Tibial nerve (tissue), 4 donors: ENCODE results near the gene CSNK1G3. TPM values are rescaled to one million over a fixed set of nuclear protein-coding genes. Genes with fewer than 3 reads are reported as not detected.

Source experiments
- DNase-seq, 2 donors: peaks; one replicate each; pipeline ENCODE4 v3.0.0-alpha.2; 2019; ENCODE audit warnings: low spot score in 2 of 2
- H3K27ac ChIP-seq, 4 donors: fragments of 200-600 bp; sonication (generic) in 3 of 4; one replicate each; pipeline ENCODE4 v1.5.1; 2017 to 2019; ENCODE audit warnings: mild to moderate bottlenecking in 1 of 4
- H3K27me3 ChIP-seq, 2 donors: fragments of 200-600 bp; sonication (generic) in 1 of 2; one replicate each; pipeline versions ENCODE4 v1.5.1 to v1.6.0; 2017 to 2019
- H3K36me3 ChIP-seq, 3 donors: fragments of 200-600 bp; sonication (generic); one replicate each; pipeline ENCODE4 v1.5.1; 2018 to 2019
- H3K4me1 ChIP-seq, 4 donors: fragments of 200-600 bp; sonication (generic) in 3 of 4; one replicate each; pipeline ENCODE4 v1.5.1; 2017 to 2019
- H3K4me3 ChIP-seq, 4 donors: fragments of 200-600 bp; sonication (generic) in 3 of 4; one replicate each; pipeline ENCODE4 v1.5.1; 2017 to 2019; ENCODE audit warnings: mild to moderate bottlenecking in 1 of 4, moderate library complexity in 1 of 4
- H3K9me3 ChIP-seq, 4 donors: fragments of 200-600 bp; sonication (generic) in 3 of 4; one replicate each; pipeline ENCODE4 v1.5.1; 2017 to 2019
- EP300 ChIP-seq, 2 donors: sonication (generic); formaldehyde crosslinking; IDR thresholded peaks; one replicate each; pipeline ENCODE4 v1.6.1; 2017; ENCODE audit warnings: antibody characterized with exemption in 2 of 2, mild to moderate bottlenecking in 1 of 2
- POLR2A ChIP-seq, 2 donors: fragments of 450-650 bp; IDR thresholded peaks; one replicate each; pipeline ENCODE4 v1.6.1; 2017; ENCODE audit warnings: antibody characterized with exemption in 2 of 2, mild to moderate bottlenecking in 2 of 2, moderate library complexity in 2 of 2
- WGBS, 2 donors: methylation state at CpG; one replicate each; pipeline ENCODE4 v1.1.5; 2018; 5-methylcytosine and 5-hydroxymethylcytosine counted together
- total RNA-seq, 4 donors: library from RNA; depleted of rRNA; stranded (reverse); fragments of >200 nt; gene quantifications; one replicate each; pipeline ENCODE4 v1.1.0, GENCODE V29; 2016
- TF ChIP-seq, protein P1 (sequence below), 5 experiments: fragments of 200-600 bp in 3 of 5; fragments of 450-650 bp in 2 of 5; sonication (generic) in 3 of 5; IDR thresholded peaks; one replicate each; pipeline ENCODE4 v1.5.1; 2016 to 2019; ENCODE audit warnings: antibody characterized with exemption in 5 of 5, mild to moderate bottlenecking in 3 of 5, moderate library complexity in 2 of 5

The CSNK1G3 gene
- total RNA-seq, 4 donors from 2014 or later = 34.5 to 48.1 (median 39.5) TPM

DNA sequence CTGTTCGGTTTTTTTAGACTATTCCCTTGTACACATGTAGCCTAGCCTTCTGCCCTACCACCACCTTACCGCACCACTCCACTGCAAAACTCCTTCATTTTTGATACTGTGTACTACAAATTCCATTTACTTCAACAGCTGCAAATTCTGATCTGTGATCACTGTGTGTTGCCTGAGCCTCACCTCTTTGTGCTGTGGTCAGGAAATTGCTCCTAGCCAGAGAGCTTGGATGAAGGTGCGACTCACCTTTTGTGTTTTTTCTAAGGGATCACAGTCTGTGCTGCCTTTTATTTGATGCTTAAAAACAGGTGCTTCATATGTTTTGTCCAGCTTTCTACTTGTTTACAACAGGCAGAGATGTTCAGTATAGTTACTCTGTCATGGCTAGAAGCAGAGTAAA, 31.5 kb downstream of the CSNK1G3 start:
- no peak for TF ChIP-seq POLR2A (IDR thresholded peaks at IDR 0.05)
- TF ChIP-seq, protein P1, sequence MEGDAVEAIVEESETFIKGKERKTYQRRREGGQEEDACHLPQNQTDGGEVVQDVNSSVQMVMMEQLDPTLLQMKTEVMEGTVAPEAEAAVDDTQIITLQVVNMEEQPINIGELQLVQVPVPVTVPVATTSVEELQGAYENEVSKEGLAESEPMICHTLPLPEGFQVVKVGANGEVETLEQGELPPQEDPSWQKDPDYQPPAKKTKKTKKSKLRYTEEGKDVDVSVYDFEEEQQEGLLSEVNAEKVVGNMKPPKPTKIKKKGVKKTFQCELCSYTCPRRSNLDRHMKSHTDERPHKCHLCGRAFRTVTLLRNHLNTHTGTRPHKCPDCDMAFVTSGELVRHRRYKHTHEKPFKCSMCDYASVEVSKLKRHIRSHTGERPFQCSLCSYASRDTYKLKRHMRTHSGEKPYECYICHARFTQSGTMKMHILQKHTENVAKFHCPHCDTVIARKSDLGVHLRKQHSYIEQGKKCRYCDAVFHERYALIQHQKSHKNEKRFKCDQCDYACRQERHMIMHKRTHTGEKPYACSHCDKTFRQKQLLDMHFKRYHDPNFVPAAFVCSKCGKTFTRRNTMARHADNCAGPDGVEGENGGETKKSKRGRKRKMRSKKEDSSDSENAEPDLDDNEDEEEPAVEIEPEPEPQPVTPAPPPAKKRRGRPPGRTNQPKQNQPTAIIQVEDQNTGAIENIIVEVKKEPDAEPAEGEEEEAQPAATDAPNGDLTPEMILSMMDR (IDR thresholded peaks at IDR 0.05) = no peak
- TF ChIP-seq EP300 (IDR thresholded peaks at IDR 0.05) = no peak
- 93 to 94% methylated on average over 3 of the region's 3 CpGs for WGBS, 2 donors
- Histone ChIP-seq H3K9me3 (no peaks in the 10 kb centered on the region), H3K4me3 (no peak overlapping the region), H3K36me3 (no peaks in the 10 kb centered on the region), H3K27me3 (no peaks in the 10 kb centered on the region), H3K4me1 (peaks cover 0 to 10% (median 0%) of the 10 kb centered on the region in 4 donors), H3K27ac (no peak overlapping the region)
- no peak for DNase-seq

DNA sequence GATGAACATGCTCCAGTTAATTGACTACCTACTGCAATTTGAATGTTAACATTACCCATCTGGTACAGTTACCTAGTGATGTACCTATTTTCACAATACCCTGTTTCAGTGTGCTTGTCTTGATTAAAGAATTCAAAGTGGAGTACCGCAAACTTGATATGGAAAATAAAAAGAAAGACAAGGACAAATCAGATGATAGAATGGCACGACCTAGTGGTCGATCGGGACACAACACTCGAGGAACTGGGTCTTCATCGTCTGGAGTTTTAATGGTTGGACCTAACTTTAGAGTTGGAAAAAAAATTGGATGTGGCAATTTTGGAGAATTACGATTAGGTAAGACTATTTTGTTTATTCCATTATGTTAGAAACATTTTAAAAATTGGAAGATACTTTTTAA, 33.5 kb downstream of the CSNK1G3 start:
- TF ChIP-seq POLR2A (IDR thresholded peaks at IDR 0.05) (no peak), EP300 (IDR thresholded peaks at IDR 0.05) (no peak)
- TF ChIP-seq, protein P1 (IDR thresholded peaks at IDR 0.05) = no peak
- WGBS, 2 donors = 88 to 91% methylated on average over 7 of the region's 7 CpGs
- DNase-seq = no peak
- H3K27me3 ChIP-seq = no peaks in the 10 kb centered on the region
- no peaks in the 10 kb centered on the region for H3K36me3 ChIP-seq
- peaks cover 0 to 4% (median 0%) of the 10 kb centered on the region in 4 donors for H3K4me1 ChIP-seq
- H3K27ac ChIP-seq = no peak overlapping the region
- no peak overlapping the region for H3K4me3 ChIP-seq
- H3K9me3 ChIP-seq = no peaks in the 10 kb centered on the region

DNA sequence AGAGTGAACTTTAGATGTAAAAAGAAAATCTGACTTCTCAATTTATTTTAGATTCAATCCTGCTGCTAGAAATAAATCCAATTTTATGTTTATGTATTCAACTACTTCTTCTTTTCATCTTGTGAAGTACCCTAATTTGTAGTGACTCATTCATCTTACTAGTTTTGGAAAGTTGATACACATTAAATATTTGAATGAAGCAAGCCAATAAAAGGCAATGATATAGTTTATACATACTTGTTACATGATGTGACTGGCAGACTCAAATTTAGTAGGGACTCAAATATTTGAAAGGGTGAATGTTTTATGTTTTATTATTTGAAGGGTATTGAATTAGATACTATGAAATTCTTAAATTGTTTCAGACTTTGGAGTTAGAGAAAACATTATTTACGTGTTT, 34.7 kb downstream of the CSNK1G3 start:
- Histone ChIP-seq H3K4me1 (peaks cover 0 to 4% (median 0%) of the 10 kb centered on the region in 4 donors), H3K27ac (no peak overlapping the region), H3K27me3 (no peaks in the 10 kb centered on the region), H3K9me3 (no peaks in the 10 kb centered on the region), H3K36me3 (no peaks in the 10 kb centered on the region), H3K4me3 (no peak overlapping the region)
- no peak for TF ChIP-seq POLR2A (IDR thresholded peaks at IDR 0.05)
- TF ChIP-seq, protein P1 (IDR thresholded peaks at IDR 0.05) = no peak
- TF ChIP-seq EP300 (IDR thresholded peaks at IDR 0.05) = no peak
- WGBS, 2 donors = 95 to 96% methylated on average over 1 of the region's 1 CpG
- no peak for DNase-seq

DNA sequence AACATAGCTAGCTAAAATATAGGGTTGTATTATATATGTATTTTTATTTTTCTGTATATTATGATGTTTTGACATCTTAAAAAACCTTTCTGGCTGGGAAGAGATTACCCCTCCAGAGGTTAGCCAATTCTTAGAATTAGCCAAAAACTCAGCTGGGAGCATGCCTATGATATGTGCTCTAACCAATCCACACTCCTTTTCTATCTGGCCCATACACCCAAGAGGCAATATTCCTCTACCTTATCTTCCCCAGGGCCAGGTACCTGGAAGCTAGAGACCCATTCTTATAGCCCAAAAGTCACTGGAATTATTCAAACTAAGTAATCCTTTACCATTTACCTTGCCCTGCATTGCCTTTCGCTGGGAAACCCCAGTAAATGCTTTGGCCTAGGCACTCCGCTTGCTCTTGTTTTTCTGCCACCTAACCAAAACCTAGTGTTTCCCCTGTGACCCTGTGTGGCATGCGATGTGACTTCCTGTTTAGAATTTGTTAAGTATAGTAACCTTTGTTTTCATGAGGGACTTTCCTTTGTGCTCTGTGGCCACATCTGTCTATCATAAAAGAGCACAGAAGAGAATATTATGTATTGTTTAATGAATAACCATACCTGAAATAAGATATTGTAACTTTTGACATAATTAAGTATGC, 37.4 kb downstream of the CSNK1G3 start:
- Histone ChIP-seq H3K9me3 (no peaks in the 10 kb centered on the region), H3K4me3 (no peak overlapping the region), H3K36me3 (no peaks in the 10 kb centered on the region), H3K27me3 (no peaks in the 10 kb centered on the region), H3K27ac (no peak overlapping the region), H3K4me1 (peaks cover 0 to under 1% (median 0%) of the 10 kb centered on the region in 4 donors)
- DNase-seq = no peak
- WGBS, 2 donors = 80 to 82% methylated on average over 3 of the region's 3 CpGs
- TF ChIP-seq POLR2A (IDR thresholded peaks at IDR 0.05) (no peak), EP300 (IDR thresholded peaks at IDR 0.05) (no peak)
- TF ChIP-seq, protein P1 (IDR thresholded peaks at IDR 0.05) = no peak

DNA sequence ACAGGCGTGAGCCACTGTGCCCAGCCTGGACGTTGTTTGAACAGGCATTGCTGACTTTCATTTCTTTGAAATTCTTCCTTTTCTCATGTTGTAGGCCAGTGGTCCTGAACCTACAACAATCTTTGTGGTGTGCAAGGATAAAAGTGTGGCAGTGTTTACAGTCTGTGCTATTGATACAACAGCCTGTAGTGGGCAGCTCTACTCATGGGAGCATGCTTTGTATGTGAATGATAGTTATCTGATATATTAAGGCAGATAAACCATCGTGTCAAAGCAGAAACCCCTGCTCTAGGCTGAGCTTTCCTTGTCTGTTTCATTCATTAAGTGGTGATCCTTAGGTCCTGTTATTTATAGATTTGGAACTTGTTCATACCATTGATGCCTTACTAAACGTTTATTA, 42.6 kb downstream of the CSNK1G3 start:
- Histone ChIP-seq H3K27me3 (no peaks in the 10 kb centered on the region), H3K4me3 (no peak overlapping the region), H3K36me3 (peaks cover 0 to 7% (median 0%) of the 10 kb centered on the region in 3 donors), H3K4me1 (peaks cover 0 to 3% (median 0%) of the 10 kb centered on the region in 4 donors), H3K27ac (no peak overlapping the region), H3K9me3 (no peaks in the 10 kb centered on the region)
- DNase-seq = no peak
- TF ChIP-seq, protein P1 (IDR thresholded peaks at IDR 0.05) = no peak
- TF ChIP-seq EP300 (IDR thresholded peaks at IDR 0.05) (no peak), POLR2A (IDR thresholded peaks at IDR 0.05) (no peak)
- 68 to 72% methylated on average over 4 of the region's 4 CpGs for WGBS, 2 donors
